SU-DHL-6 (cell line): ENCODE results near the gene XYLB.
A peak's percentile ranks its signal among the peaks of the same experiment; 100 is the strongest.

Experiments used
- H2AFZ ChIP-seq: fragments of 200-600 bp; sonication (generic); 2 replicates; pipeline ENCODE4 v1.6.1; 2014; ENCODE audit warnings: low read depth, mild to moderate bottlenecking, moderate library complexity, mixed read lengths, antibody characterized with exemption, low read length; ENCODE audit not compliant: severe bottlenecking
- H3F3A ChIP-seq: fragments of 200-600 bp; shearing (Covaris generic); 2 replicates; pipeline ENCODE4 v1.6.0; 2016; ENCODE audit warnings: antibody characterized with exemption, mild to moderate bottlenecking; ENCODE audit not compliant: insufficient read depth
- H3K27ac ChIP-seq: fragments of 200-600 bp; sonication (generic); 2 replicates; pipeline ENCODE4 v1.5.1; 2016; ENCODE audit warnings: low read depth, mild to moderate bottlenecking, low read length, moderate library complexity, mixed read lengths
- H3K27me3 ChIP-seq: fragments of 200-600 bp; sonication (generic), shearing (Covaris generic); 2 replicates; pipeline ENCODE4 v1.6.0; 2014; ENCODE audit warnings: mild to moderate bottlenecking, low read length
- H3K36me3 ChIP-seq: fragments of 200-600 bp; sonication (generic); 2 replicates; pipeline ENCODE4 v1.6.1; 2014; ENCODE audit warnings: mild to moderate bottlenecking, low read length, mixed read lengths
- H3K4me2 ChIP-seq: fragments of 300-600, 200-600 bp; shearing (Covaris generic), sonication (generic); 2 replicates; pipeline ENCODE4 v1.6.0; 2014; ENCODE audit warnings: low read length, low read depth, mild to moderate bottlenecking; ENCODE audit not compliant: poor library complexity, severe bottlenecking
- H3K4me3 ChIP-seq: fragments of 200-600 bp; sonication (generic); 2 replicates; pipeline ENCODE4 v1.5.1; 2014; ENCODE audit warnings: antibody characterized with exemption, low read length, mild to moderate bottlenecking, mixed read lengths; ENCODE audit not compliant: insufficient read depth, poor library complexity, severe bottlenecking
- H3K79me2 ChIP-seq: fragments of 200-600 bp; sonication (generic); 2 replicates; pipeline ENCODE4 v1.6.1; 2014; ENCODE audit warnings: mild to moderate bottlenecking, low read length, moderate library complexity; ENCODE audit not compliant: insufficient read depth
- H3K9ac ChIP-seq: fragments of 200-600 bp; sonication (generic); 2 replicates; pipeline ENCODE4 v1.7.0; 2014; ENCODE audit warnings: mild to moderate bottlenecking, low read length
- H3K9me2 ChIP-seq: fragments of 200-600 bp; sonication (generic); replicated peaks from 2 replicates; pipeline ENCODE4 v1.6.1; 2014; ENCODE audit warnings: low read length; ENCODE audit not compliant: insufficient read depth
- H3K9me3 ChIP-seq: fragments of 200-600 bp; sonication (generic); 2 replicates; pipeline ENCODE4 v1.6.1; 2014; ENCODE audit warnings: low read length, mixed read lengths; ENCODE audit not compliant: insufficient read depth
- H4K20me1 ChIP-seq: fragments of 200-600 bp; sonication (generic); 2 replicates; pipeline ENCODE4 v1.6.1; 2014; ENCODE audit warnings: low read depth, mild to moderate bottlenecking, antibody characterized with exemption, low read length, moderate library complexity, mixed read lengths
- CTCF ChIP-seq: fragments of 200-600 bp; sonication (generic); IDR thresholded peaks from one replicate; pipeline ENCODE4 v1.5.1; 2017; ENCODE audit warnings: antibody characterized with exemption, mild to moderate bottlenecking, low read length, moderate library complexity; ENCODE audit not compliant: insufficient read depth, poor library complexity, severe bottlenecking
- EZH2phosphoT487 ChIP-seq: fragments of 200-600 bp; sonication (generic), shearing (Covaris generic); conservative IDR thresholded peaks from 2 replicates; pipeline ENCODE4 v1.6.1; 2018; ENCODE audit warnings: mild to moderate bottlenecking, antibody characterized with exemption, low read length, moderate library complexity, mixed read lengths

The XYLB gene

DNA sequence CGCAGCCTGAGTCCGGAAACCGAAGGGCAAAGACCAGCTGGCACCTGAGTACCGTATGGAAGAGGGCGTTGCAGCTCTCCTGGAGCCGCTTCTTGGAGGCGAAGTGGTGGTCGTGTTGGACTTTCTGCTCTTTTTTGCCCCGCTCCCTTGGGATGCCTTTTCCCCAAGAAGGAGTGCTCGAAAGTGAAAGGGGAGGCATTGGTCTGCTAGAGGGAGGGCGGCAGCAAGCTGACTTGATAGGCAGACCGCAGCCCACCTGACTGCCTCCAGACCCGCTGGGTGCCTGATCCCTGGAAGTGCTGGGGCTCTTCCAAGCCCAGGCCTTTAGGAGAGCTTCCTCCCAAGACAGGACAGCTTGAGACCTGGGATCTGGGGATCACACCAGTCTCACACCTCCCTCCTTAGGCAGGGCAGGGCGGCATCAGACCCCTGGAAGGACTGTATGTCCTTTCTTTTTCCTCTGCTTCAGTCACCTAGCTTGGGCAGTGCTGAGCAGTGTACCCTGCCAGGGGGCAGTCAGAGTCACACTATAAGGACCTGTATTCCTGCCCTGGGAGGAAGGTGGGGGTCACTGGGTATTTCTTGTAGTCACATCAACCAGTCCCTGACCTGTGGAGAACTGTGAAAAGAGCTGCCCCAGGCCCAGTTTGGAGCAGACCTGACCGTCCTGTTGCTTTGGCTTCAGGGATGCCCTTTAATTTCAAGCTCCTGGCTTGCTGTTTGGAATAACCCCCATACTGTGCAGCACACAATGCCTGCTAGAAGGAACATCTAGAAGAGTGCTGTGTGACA is 109.2 kb downstream of the XYLB start:
- Histone ChIP-seq H3F3A (no peaks in the 10 kb centered on the region), H3K27me3 (no peaks in the 10 kb centered on the region), H3K27ac (no peak overlapping the region), H3K79me2 (no peaks in the 10 kb centered on the region), H2AFZ (no peak overlapping the region), H3K9me2 (no peaks in the 10 kb centered on the region), H3K4me3 (peak overlapping the region; percentile 45), H4K20me1 (no peaks in the 10 kb centered on the region), H3K36me3 (no peaks in the 10 kb centered on the region), H3K9ac (no peak overlapping the region), H3K9me3 (no peaks in the 10 kb centered on the region), H3K4me2 (peak overlapping the region; percentile 56)
- TF ChIP-seq CTCF (no peak), EZH2phosphoT487 (no peak)

DNA sequence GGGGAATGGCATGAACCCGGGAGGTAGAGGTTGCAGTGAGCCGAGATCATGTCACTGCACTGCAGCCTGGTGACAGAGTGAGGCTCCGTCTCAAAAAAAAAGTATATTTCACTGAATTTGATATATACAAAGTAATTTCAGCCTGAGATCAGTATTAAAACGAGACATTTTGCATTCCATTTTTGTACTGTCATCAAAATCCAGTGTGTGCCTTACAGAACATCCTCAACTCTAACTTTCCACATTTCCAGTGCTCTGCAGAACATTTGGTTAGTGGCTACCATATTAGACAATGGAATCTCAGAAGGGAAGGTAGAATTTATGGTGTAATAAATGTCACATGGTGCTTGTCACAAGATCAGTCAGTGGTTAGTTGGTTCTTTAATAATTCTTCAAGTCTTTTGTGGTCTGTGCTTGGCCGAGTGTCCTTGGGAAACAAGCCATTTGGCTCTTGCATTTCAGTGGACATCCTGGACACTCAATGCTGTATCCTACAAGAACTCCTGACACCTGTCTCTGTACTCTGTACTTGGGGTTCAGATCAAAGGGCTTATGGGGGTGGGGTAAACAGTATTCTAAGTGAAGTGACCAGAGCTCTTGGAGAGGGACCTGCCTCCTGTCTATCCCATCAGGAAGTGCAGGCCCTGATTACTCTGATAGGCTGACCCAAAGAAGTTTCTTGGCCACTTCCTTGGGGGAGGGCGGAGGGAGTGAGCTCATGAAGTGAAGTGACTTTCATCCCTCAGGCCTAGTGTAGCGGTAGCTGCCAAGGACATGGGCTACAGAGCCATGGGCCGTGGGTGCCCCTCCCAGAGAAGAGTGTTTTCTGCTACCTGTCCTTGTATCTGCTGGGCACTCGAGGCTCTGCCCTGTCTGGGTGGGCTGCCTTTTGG is 110.8 kb downstream of the XYLB start:
- Histone ChIP-seq H3K36me3 (no peaks in the 10 kb centered on the region), H3K4me3 (no peak overlapping the region), H3K27me3 (no peaks in the 10 kb centered on the region), H4K20me1 (no peaks in the 10 kb centered on the region), H2AFZ (no peak overlapping the region), H3K9ac (no peak overlapping the region), H3K4me2 (no peak overlapping the region), H3F3A (no peaks in the 10 kb centered on the region), H3K27ac (no peak overlapping the region), H3K9me3 (no peaks in the 10 kb centered on the region), H3K9me2 (no peaks in the 10 kb centered on the region), H3K79me2 (no peaks in the 10 kb centered on the region)
- TF ChIP-seq CTCF, result no peak
- TF ChIP-seq EZH2phosphoT487, result no peak

GRCh38 chr3:38458796-38459498 is 112.4 kb downstream of the XYLB start:
- Histone ChIP-seq H3K9me2 (no peaks in the 10 kb centered on the region), H3K4me2 (no peak overlapping the region), H3K27me3 (no peaks in the 10 kb centered on the region), H3F3A (no peaks in the 10 kb centered on the region), H3K79me2 (no peaks in the 10 kb centered on the region), H3K4me3 (no peak overlapping the region), H3K27ac (no peak overlapping the region), H3K9me3 (no peaks in the 10 kb centered on the region), H4K20me1 (no peaks in the 10 kb centered on the region), H2AFZ (no peak overlapping the region), H3K9ac (no peak overlapping the region), H3K36me3 (no peaks in the 10 kb centered on the region)
- TF ChIP-seq CTCF, result no peak
- TF ChIP-seq EZH2phosphoT487, result no peak
